OCI-LY3 (cell line): ENCODE results near the gene SPECC1.

Experiments
- CTCF ChIP-seq: fragments of 200-600, 300-600 bp; sonication (generic); IDR thresholded peaks from 2 replicates; pipeline ENCODE4 v1.5.1; 2014; ENCODE audit warnings: antibody characterized with exemption, low read length, low read depth
- EZH2phosphoT487 ChIP-seq: fragments of 200-600 bp; shearing (Covaris generic); IDR thresholded peaks from 2 replicates; pipeline ENCODE4 v1.6.1; 2018; ENCODE audit warnings: antibody characterized with exemption, mixed run types, low read depth

GRCh38 chr17:20264996-20265395 is 255.8 kb downstream of the SPECC1 start:
- no peak for TF ChIP-seq CTCF
- no peak for TF ChIP-seq EZH2phosphoT487
